ENCODE data around the gene MAD2L1.
A peak's percentile ranks its signal among the peaks of the same experiment; 100 is the strongest.

- no peak for TF ChIP-seq POLR2A (IDR thresholded peaks at IDR 0.05)
- TF ChIP-seq CTCF (IDR thresholded peaks at IDR 0.05 in 8 of 11, conservative IDR thresholded peaks at IDR 0.05 in 3 of 11), result peak; percentile 47 to 84 (median 78)
Measured at GRCh38 chr4:120049732-120050494, 16.7 kb downstream of the MAD2L1 start.

All from spleen (tissue), 7 donors.